Measurements from ENCODE around the gene ZNF827.
A peak's percentile ranks its signal among the peaks of the same experiment; 100 is the strongest.

ZNF827 gene

DNA sequence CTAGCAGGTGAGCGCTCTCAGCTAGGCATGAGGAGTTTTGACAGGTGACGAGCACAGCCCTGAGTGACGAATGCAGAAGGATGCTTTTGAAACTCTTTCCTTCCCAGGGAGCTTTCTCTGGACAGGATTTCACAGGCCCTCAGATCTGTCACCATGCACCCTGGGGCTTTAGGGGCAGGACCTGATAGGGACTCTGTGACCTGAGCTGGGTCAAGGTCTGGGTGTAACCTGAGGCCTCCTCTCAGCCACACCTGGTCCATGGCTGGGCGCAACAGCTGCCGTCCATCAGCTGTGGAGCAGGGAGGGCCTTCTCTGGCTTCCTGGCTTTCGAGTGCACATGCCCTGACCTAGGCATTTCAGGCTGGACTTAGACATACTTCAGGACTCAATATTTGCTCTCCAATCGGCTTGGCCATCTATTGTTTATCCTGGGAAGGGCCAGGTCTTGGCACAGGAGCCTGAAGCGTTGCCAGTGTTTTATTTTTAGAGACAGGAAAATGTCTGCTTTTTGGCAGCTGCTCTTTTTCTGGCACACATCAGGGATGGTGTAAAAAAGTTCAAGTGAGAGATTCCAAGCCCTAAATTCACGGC, 202.3 kb downstream of the ZNF827 start:
- Mint-ChIP-seq H3K27ac (no peak overlapping the region), H3K36me3 (no peaks in the 10 kb centered on the region), H3K9me3 (no peaks in the 10 kb centered on the region), H3K4me1 (peaks cover 20% of the 10 kb centered on the region), H3K4me3 (no peak overlapping the region)
- DNase-seq (ENCODE audit: low spot score in 2 of 2) (no peak), ATAC-seq (no peak)

DNA sequence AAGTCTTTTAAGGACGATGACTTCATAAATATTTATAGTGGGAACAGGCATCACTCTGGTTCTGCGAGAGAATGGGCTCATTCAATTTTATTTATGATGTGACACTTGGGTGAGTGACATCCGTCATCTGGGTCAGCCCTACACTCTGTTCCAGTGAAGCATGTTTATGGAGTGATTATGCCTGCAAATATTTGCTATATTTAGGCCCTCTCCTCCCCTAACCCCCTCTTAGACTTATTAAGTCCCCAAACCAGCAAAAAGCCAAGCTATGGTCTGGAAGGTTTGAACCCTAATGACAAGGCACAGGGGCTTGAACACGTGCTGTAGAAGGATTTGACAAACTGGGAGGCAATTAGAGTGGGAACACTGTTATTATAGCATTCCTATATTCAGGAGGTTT, 202.8 kb downstream of the ZNF827 start:
- Mint-ChIP-seq H3K27ac (peak overlapping the region; percentile 1), H3K9me3 (no peaks in the 10 kb centered on the region), H3K36me3 (no peaks in the 10 kb centered on the region), H3K4me3 (no peak overlapping the region), H3K4me1 (peaks cover 20% of the 10 kb centered on the region)
- ATAC-seq = no peak
- no peak for DNase-seq (ENCODE audit: low spot score in 2 of 2)

DNA sequence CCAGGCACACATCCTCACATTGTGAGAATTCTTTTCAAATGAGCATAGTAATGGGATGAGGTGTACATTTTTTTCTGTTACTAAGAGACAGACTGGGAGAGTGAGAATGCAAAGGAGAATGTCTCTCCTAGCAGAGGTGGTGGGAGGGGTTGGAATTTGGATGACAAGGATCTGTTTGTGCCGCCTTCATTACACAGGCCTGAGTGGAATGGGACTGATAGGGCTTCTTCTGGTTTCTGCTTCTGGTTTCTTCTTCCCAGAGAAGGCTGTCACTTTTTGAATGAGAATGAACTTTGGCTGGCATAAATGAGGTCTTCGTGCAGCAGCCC, 203.3 kb downstream of the ZNF827 start:
- Mint-ChIP-seq H3K9me3 (no peaks in the 10 kb centered on the region), H3K27ac (peak overlapping the region; percentile 1), H3K36me3 (no peaks in the 10 kb centered on the region), H3K4me1 (peaks cover 20% of the 10 kb centered on the region), H3K4me3 (no peak overlapping the region)
- DNase-seq (ENCODE audit: low spot score in 2 of 2) (no peak), ATAC-seq (no peak)

DNA sequence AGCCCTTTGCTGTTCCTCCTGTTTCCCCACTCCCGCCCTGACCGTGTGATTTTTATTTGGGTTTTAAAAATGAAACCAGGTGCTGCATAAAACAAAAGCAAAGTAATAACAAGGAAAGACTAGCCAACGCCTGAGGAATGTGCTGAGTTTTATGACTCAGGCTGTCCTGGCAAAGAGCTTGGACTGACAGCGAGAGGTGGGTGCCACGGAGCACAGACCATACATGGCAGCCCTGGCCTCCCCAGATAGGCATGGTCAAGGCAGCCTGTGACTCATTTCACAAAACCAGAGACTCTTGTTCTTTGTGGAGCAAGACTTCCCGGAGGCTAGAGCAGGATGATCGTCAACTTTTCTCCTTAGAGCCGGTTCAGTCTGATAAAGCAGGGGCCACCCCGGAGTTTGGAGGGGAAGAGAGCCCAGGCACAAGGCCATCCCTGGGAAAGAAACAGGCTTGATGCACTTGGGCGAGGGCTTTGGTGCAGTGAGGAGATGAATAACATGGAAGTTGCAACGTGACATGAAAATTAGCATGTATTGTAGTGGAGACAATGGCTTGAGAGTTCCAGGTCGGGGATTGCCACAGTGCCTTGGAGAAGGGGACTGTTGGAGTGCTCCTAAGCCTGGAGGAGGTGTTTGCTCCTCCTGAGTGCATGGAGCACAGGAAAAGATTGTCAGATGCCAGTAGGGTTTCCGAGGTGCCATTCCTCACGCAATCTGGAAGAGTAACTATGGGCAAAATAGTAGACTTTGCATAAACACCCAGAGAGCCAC, 203.9 kb downstream of the ZNF827 start:
- H3K9me3 Mint-ChIP-seq = no peaks in the 10 kb centered on the region

DNA sequence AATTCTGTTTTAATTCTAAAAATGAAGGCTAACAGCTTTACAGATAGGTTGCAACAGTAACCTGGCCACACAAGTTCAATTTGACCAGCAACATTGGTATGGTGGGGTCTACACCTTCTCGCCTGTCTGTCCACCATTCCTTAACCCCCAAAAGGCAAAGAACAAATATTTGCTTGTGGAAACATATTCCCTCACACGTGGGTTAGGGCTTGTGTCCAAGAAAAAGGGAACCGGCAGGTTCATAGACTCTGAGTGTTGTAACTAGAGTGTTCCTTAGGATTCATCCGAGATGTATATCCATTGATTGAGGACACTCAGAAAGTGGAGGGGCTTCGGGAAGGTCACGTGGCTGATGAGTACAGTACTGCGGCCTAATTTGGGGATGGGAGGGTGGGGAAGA, 204.6 kb downstream of the ZNF827 start:
- DNase-seq (ENCODE audit: low spot score in 2 of 2) = no peak
- Mint-ChIP-seq H3K4me3 (peak overlapping the region; percentile 76), H3K27ac (peak overlapping the region; percentile 83), H3K9me3 (no peaks in the 10 kb centered on the region), H3K36me3 (no peaks in the 10 kb centered on the region), H3K4me1 (peaks cover 20% of the 10 kb centered on the region)
- ATAC-seq = no peak

More for the DNA sequence above, 203.9 kb downstream of the ZNF827 start:
- Mint-ChIP-seq H3K4me1 (peaks cover 20% of the 10 kb centered on the region), H3K27ac (peak overlapping the region; percentile 1), H3K36me3 (no peaks in the 10 kb centered on the region), H3K4me3 (peak overlapping the region; percentile 76)
- ATAC-seq = peak; percentile 78
- peak in 1 of 2 donors; percentile 66 for DNase-seq (ENCODE audit: low spot score in 2 of 2)

DNA sequence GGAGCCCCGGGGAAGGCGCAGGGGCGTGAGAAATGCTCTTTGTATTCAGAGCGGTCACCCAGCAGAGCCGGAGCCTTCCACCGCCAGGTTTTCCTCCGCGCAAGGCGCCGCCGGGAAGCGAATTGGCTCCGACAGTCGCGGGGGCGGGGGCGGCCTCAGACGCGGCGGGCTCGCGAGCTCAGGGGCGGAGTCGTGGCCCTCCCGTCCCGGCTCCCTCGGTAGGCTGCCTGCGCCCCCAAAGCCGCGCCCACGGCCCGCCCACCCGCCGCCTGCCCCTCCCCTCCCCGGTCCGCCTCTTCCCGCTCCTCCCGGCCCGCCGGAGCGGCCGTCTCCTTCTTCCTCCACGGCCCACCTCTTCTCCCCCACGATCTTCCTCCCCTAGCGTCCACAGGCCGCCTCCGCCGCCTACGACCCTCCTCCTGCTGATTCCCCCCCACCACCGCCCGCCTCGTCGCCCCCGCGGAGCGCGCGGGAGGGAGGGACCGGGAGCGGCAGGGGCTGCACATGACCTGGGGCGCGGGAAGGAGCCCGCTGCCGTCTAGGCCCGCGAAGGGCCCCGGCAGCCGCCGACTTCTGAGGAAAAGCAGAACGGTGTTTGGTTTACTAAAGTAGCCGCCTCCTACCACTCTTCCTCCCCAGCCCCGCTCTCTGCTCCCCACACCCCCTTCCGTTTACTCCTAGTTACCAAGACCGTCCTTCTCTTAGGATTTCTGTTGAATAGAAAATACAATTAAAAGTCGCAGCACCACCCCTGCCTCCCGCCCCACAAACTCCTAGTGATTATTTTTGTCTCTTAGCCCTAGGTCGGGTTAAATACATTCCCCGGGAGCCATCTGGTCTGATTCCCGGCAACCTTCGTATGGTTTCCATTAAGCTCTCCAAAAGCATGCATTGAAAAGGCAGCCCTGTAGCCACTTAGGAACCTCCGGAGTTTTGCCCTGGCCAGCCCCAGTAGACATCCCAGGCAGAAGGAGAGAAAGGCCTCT, 205.4 kb downstream of the ZNF827 start:
- H3K27ac Mint-ChIP-seq = peak overlapping the region; percentile 83
- H3K4me3 Mint-ChIP-seq = peak overlapping the region; percentile 76
- no peaks in the 10 kb centered on the region for H3K9me3 Mint-ChIP-seq
- ATAC-seq (peak; percentile 86), DNase-seq (ENCODE audit: low spot score in 2 of 2) (peak; percentile 65 to 84)
- no peaks in the 10 kb centered on the region for H3K36me3 Mint-ChIP-seq
- peaks cover 20% of the 10 kb centered on the region for H3K4me1 Mint-ChIP-seq

DNA sequence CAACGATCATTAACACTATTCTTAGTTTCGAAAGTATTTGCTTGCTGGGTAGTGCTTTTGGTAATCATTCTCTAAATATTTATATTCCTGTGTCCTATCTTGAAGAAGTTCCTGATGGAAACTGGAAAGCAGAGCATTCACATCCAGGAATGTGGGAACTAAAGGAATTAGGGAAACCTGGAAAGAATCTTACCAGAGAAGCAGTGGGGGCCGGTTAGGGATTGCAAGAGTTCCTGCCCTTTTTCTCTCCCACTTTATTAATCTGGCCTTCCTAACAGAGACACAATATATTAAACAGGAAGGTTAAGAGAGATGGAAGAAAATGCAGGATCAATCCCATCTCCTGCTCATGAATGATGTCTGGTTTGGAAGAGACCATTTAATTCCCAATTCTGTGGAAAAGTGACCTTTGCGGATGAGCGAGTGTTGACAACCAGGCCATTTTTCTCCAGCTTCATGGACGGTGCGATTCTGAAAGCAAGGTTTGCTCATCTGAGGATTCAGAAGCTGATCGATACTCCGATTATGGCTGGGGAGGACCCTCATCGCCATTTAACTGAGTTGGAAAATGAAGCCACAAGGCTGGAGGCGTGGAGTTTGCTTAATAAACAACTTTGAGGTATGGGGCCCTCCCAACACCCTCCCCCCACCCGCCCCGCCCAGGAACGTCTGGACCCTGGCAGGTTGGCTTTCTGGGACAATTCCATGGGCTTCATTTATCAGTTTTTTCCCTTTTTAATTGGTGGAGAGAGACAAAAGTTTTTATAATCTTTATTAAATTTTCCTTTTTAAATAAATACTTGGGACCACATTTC, 206.4 kb downstream of the ZNF827 start:
- H3K36me3 Mint-ChIP-seq = no peaks in the 10 kb centered on the region
- DNase-seq (ENCODE audit: low spot score in 2 of 2) = no peak
- no peak for ATAC-seq
- H3K27ac Mint-ChIP-seq = peak overlapping the region; percentile 83
- peaks cover 20% of the 10 kb centered on the region for H3K4me1 Mint-ChIP-seq
- H3K9me3 Mint-ChIP-seq = no peaks in the 10 kb centered on the region
- peak overlapping the region; percentile 76 for H3K4me3 Mint-ChIP-seq

DNA sequence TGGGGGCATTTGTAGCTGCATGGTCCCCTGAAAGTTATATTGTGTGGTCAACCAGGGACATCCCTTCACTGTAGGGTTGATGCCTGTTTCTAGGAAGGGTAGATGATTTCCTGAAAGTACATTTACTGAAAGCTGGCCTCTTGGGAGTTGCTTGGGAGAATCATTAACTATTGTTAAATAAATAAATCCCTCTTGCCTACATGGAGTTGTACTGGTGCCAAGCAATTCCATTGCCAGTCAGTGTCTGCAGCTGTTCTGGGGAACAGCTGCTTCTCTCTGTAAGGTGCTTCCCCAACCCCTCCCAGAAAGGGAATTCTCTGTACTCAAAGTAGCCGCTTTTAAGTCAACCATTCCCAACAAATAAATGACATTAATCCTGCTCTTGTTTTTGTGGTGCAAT, 207.6 kb downstream of the ZNF827 start:
- DNase-seq (ENCODE audit: low spot score in 2 of 2) = no peak

DNA sequence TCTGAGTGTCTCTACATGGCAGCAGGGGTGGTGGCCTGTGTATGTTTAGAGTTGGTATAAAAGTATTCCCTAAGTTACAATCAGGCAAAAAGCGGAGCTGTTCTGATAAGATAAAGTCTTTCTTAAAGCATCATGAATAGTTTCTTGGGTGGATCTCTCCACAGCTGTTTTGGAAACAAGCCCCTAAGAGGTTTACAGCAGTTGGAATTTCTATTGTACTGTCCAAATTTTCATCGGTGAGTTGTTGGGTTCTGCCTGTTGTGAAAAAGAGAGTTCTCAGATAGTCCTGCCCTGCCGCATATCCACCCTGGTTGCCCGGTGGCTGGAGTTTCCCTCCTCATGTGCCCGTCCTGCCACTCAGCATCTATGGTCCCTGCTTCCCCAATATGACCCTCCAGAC, 208.6 kb downstream of the ZNF827 start:
- Mint-ChIP-seq H3K4me1 (peaks cover 18% of the 10 kb centered on the region), H3K36me3 (no peaks in the 10 kb centered on the region), H3K27ac (no peak overlapping the region), H3K4me3 (no peak overlapping the region), H3K9me3 (no peaks in the 10 kb centered on the region)
- ATAC-seq = no peak
- DNase-seq (ENCODE audit: low spot score in 2 of 2) = no peak

More for the DNA sequence above, 207.6 kb downstream of the ZNF827 start:
- H3K4me3 Mint-ChIP-seq = no peak overlapping the region
- H3K36me3 Mint-ChIP-seq = no peaks in the 10 kb centered on the region
- H3K27ac Mint-ChIP-seq = no peak overlapping the region
- H3K9me3 Mint-ChIP-seq = no peaks in the 10 kb centered on the region
- no peak for ATAC-seq
- peaks cover 20% of the 10 kb centered on the region for H3K4me1 Mint-ChIP-seq

DNA sequence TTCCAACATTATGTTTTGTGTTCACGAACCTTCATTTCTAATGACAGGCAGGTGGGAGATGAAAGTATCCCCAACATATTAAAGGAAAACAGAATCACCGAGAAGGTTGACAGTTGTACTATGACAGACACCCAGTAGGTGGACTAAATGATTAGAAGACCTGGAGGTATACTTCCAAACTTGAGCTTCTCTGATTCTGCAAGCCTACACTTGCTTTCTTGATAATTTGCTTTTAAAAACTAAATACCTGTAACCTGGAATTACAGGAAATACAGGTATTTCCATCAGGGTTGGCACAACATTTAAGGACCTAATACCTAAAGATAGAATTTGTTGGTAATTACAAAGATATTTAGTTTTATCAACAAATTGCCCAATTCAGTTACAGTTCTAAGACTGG, 215.3 kb downstream of the ZNF827 start:
- ATAC-seq (no peak), DNase-seq (ENCODE audit: low spot score in 2 of 2) (no peak)
- Mint-ChIP-seq H3K9me3 (no peaks in the 10 kb centered on the region), H3K4me1 (peaks cover 20% of the 10 kb centered on the region), H3K4me3 (no peak overlapping the region), H3K36me3 (no peaks in the 10 kb centered on the region), H3K27ac (no peak overlapping the region)

DNA sequence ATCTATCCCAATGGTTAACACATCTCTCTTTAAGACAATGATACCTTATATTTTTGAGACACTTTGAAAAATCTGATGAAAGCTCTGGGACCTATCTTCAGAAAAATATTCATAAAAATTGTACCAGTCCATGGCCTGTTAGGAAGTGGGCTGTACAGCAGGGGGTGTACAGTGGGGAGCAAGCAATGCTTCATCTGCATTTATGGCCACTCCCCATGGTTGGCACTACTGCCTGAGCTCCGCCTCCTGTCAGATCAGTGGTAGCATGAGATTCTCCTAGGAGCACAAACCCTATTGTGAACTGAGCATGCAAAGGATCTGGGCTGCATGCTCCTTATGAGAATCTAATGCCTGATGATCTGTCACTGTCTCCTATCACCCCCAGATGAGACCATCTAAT, 216.1 kb downstream of the ZNF827 start:
- Mint-ChIP-seq H3K4me3 (no peak overlapping the region), H3K9me3 (no peaks in the 10 kb centered on the region), H3K27ac (no peak overlapping the region), H3K36me3 (no peaks in the 10 kb centered on the region), H3K4me1 (peaks cover 20% of the 10 kb centered on the region)
- no peak for DNase-seq (ENCODE audit: low spot score in 2 of 2)
- ATAC-seq = no peak

DNA sequence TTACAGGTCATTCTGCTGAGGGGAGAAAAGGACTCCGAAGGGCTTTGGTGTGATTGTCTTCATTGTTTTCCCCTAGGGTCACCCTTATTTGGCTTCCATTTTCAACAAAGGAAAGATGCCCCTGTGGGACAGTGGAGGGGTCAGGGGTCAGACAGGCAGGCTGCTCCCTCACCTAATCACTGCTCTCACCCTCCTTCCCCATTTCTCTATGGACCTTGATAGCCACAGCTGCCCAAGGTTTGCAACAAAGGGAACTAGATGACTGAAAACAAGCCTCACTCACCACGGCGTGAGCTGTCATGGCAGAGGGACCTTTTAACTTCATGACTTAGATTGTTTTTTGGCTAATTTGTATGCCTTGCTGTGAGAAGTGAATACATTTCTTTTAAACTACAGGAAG, 218.0 kb downstream of the ZNF827 start:
- peak; percentile 45 for ATAC-seq
- DNase-seq (ENCODE audit: low spot score in 2 of 2) = no peak
- no peaks in the 10 kb centered on the region for H3K9me3 Mint-ChIP-seq
- peaks cover 20% of the 10 kb centered on the region for H3K4me1 Mint-ChIP-seq
- H3K27ac Mint-ChIP-seq = peak overlapping the region; percentile 3
- peak overlapping the region; percentile 40 for H3K4me3 Mint-ChIP-seq
- no peaks in the 10 kb centered on the region for H3K36me3 Mint-ChIP-seq

DNA sequence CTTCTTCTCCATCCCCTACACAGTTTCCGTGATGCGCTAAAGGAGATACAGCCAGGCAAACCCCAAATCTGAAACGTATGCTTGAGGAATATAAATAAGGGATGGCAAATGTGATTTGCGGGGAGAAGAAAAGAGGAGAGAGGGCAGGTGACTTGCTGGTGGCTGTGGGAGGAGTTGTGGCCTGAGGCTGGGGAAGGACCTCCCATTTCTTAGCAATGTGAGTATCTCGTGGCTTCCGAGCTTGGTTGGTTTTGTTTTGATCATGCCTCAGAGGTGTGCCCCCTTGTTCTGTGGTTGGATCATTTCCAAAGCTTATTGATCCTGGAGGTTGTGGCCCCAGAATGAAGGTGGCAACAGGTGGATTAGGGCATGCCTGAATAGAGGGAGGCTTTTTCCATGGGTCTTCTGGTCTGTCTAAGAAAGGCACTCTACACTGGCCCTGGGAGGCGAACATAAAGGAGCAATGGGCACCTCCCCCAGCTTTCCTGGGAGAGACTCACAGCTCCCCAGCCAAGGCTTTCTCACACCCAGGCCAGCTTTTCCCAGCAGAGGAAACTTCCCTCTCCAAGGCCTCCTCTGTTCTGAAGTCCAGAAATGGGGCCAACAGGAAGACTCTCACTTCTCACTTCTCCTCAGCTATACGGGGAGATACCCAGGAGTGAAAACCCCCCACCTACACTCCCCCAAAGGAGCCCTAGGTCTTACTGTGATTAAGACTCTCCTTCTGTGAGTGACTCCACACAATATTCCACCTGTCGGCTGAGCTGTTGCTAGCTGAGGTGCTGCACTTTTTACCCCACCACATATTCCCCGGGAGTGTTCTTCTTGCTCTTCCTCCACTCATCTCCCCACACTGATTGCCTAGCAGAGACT, 218.6 kb downstream of the ZNF827 start:
- Mint-ChIP-seq H3K4me1 (peaks cover 20% of the 10 kb centered on the region), H3K4me3 (peak overlapping the region; percentile 40), H3K36me3 (no peaks in the 10 kb centered on the region), H3K9me3 (no peaks in the 10 kb centered on the region), H3K27ac (peak overlapping the region; percentile 3)
- DNase-seq (ENCODE audit: low spot score in 2 of 2) (peak in 1 of 2 donors; percentile 59), ATAC-seq (peak; percentile 92)

DNA sequence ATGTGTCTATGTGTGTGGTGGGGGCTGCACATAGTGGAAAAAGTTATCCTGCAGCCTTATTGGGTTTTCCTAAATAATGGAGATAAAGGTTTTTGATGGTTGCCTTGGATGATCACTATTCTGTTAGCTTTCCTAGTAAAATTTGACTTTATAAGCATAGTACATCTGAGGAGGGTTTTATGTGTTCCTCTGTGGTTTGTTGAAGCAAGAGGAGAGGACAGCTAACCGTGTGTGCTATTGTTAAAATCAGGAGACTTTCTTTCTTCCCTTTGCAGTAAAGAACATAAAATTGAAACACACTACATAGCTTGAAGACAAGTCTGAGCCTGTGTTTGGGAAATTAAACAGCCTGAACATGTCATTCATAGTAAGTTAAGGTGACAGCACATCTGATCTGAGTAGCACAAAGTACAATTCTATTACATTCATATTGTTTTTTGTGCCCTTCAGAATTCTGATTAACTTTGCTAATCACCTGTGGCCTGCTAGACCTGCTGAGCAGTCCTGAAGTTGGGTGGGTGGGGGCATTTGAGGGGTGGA, 221.9 kb downstream of the ZNF827 start:
- no peak for DNase-seq (ENCODE audit: low spot score in 2 of 2)
- H3K9me3 Mint-ChIP-seq = no peaks in the 10 kb centered on the region
- H3K36me3 Mint-ChIP-seq = no peaks in the 10 kb centered on the region
- peaks cover 15% of the 10 kb centered on the region for H3K4me1 Mint-ChIP-seq
- no peak overlapping the region for H3K27ac Mint-ChIP-seq
- ATAC-seq = no peak
- H3K4me3 Mint-ChIP-seq = no peak overlapping the region

Measured in stimulated activated effector memory CD8-positive, alpha-beta T cell treated with anti-CD3 and anti-CD28 coated beads, Interleukin-12 subunit alpha, Interleukin-12 subunit beta, amount 100 ng/mL, for 72 hours (primary cell).